Liver (tissue), 9 donors: ENCODE results near the gene MOB3B. TPM values are rescaled to one million over a fixed set of nuclear protein-coding genes. Genes with fewer than 3 reads are reported as not detected.

Experiments
- DNase-seq: peaks from one replicate; pipeline ENCODE4 v3.0.0-alpha.2; 2017; ENCODE audit warnings: low spot score
- H3K27ac ChIP-seq, 2 donors: one replicate each; pipeline ENCODE4 v1.7.0; 2013; ENCODE audit warnings: inconsistent platforms in 2 of 2, low read length in 2 of 2, control low read depth in 1 of 2, low read depth in 1 of 2, mild to moderate bottlenecking in 1 of 2
- H3K27me3 ChIP-seq, 4 donors: one replicate each; pipeline versions ENCODE4 v1.6.1 to v1.7.0; 2013; ENCODE audit warnings: low read length in 3 of 4, inconsistent platforms in 1 of 4, mild to moderate bottlenecking in 1 of 4, moderate library complexity in 1 of 4; ENCODE audit not compliant: control insufficient read depth in 4 of 4, insufficient read depth in 4 of 4
- H3K36me3 ChIP-seq, 4 donors: one replicate each; pipeline versions ENCODE4 v1.6.1 to v1.7.0; 2013; ENCODE audit warnings: low read length in 3 of 4, mild to moderate bottlenecking in 3 of 4, low read depth in 1 of 4, moderate library complexity in 1 of 4; ENCODE audit not compliant: control insufficient read depth in 4 of 4, insufficient read depth in 3 of 4
- H3K4me1 ChIP-seq, 4 donors: one replicate each; pipeline versions ENCODE4 v1.6.1 to v1.7.0; 2013; ENCODE audit warnings: low read length in 3 of 4, mild to moderate bottlenecking in 3 of 4, moderate library complexity in 1 of 4; ENCODE audit not compliant: control insufficient read depth in 4 of 4, insufficient read depth in 4 of 4
- H3K4me3 ChIP-seq, 3 donors: one replicate each; pipeline versions ENCODE4 v1.6.1 to v1.7.0; 2013; ENCODE audit warnings: low read length in 3 of 3, control low read depth in 1 of 3, low read depth in 1 of 3, mild to moderate bottlenecking in 1 of 3
- H3K9ac ChIP-seq, 2 donors: one replicate each; pipeline ENCODE4 v1.7.0; 2013; ENCODE audit warnings: low read length in 2 of 2, mild to moderate bottlenecking in 2 of 2, moderate library complexity in 2 of 2, control low read depth in 1 of 2, low read depth in 1 of 2
- H3K9me3 ChIP-seq, 4 donors: one replicate each; pipeline versions ENCODE4 v1.6.1 to v1.7.0; 2013; ENCODE audit warnings: low read length in 3 of 4; ENCODE audit not compliant: control insufficient read depth in 4 of 4
- EGR1 ChIP-seq, 2 donors: IDR thresholded peaks; 2 replicates each; pipeline ENCODE4 v1.6.1; 2016 to 2018; ENCODE audit warnings: antibody characterized with exemption in 2 of 2, low read depth in 2 of 2
- FOXA1 ChIP-seq: IDR thresholded peaks from 2 replicates; pipeline ENCODE4 v1.6.1; 2016; ENCODE audit warnings: antibody characterized with exemption
- FOXA2 ChIP-seq: IDR thresholded peaks from 2 replicates; pipeline ENCODE4 v1.6.1; 2016; ENCODE audit warnings: antibody characterized with exemption
- HNF4A ChIP-seq, 2 donors: conservative IDR thresholded peaks; 2 replicates each; pipeline ENCODE4 v1.6.1; 2016; ENCODE audit warnings: antibody characterized with exemption in 2 of 2, mild to moderate bottlenecking in 2 of 2
- HNF4G ChIP-seq: IDR thresholded peaks from 2 replicates; pipeline ENCODE4 v1.6.1; 2016; ENCODE audit warnings: antibody characterized with exemption
- JUND ChIP-seq, 2 donors: IDR thresholded peaks; 2 replicates each; pipeline ENCODE4 v1.6.1; 2016; ENCODE audit warnings: antibody characterized with exemption in 2 of 2
- NR2F2 ChIP-seq: IDR thresholded peaks from 2 replicates; pipeline ENCODE4 v1.6.1; 2016; ENCODE audit warnings: antibody characterized with exemption
- RAD21 ChIP-seq, 2 donors: IDR thresholded peaks; 2 replicates each; pipeline ENCODE4 v1.6.1; 2016; ENCODE audit warnings: antibody characterized with exemption in 2 of 2, mild to moderate bottlenecking in 2 of 2
- RXRA ChIP-seq, 2 donors: IDR thresholded peaks; 2 replicates each; pipeline ENCODE4 v1.6.1; 2017 to 2018; ENCODE audit warnings: antibody characterized with exemption in 2 of 2, mild to moderate bottlenecking in 1 of 2
- SP1 ChIP-seq: IDR thresholded peaks from 2 replicates; pipeline ENCODE4 v1.6.1; 2018; ENCODE audit warnings: antibody characterized with exemption, mild to moderate bottlenecking
- TAF1 ChIP-seq: conservative IDR thresholded peaks from 2 replicates; pipeline ENCODE4 v1.6.1; 2016; ENCODE audit warnings: antibody characterized with exemption, mild to moderate bottlenecking
- YY1 ChIP-seq: IDR thresholded peaks from 2 replicates; pipeline ENCODE4 v1.6.1; 2016; ENCODE audit warnings: antibody characterized with exemption, mild to moderate bottlenecking
- WGBS: extraction: QIAGEN DNeasy Blood & Tissue Kit; methylation state at CpG from one replicate; pipeline ENCODE4 v1.1.7; 2013; 5-methylcytosine and 5-hydroxymethylcytosine counted together
- polyA plus RNA-seq, 2 donors: library from polyadenylated mRNA; stranded (reverse) in 1 of 2; unstranded in 1 of 2; fragments of 200-250 nt in 1 of 2; fragments of >200 nt in 1 of 2; fragmentation: Nextera tagmentation in 1 of 2; extraction: Ambion mirVana in 1 of 2; gene quantifications; one replicate each; pipeline versions ENCODE4 v1.2.1 to v1.2.3, GENCODE V29; 2013 to 2015
- total RNA-seq, 2 donors: library from RNA; depleted of rRNA; stranded (reverse); fragments of >200 nt; gene quantifications; one replicate each; pipeline ENCODE4 v1.2.3, GENCODE V29; 2014
- TF ChIP-seq, protein P1 (sequence below): IDR thresholded peaks from 2 replicates; pipeline ENCODE4 v1.6.1; 2016; ENCODE audit warnings: antibody characterized with exemption
- TF ChIP-seq, protein P2 (sequence below): fragments of 150-350 bp; IDR thresholded peaks from 2 replicates; pipeline ENCODE4 v1.5.1; 2017; ENCODE audit warnings: improper control_type of control experiment, low read depth, low read length; ENCODE audit not compliant: missing input control
- TF ChIP-seq, protein P3 (sequence below): IDR thresholded peaks from 2 replicates; pipeline ENCODE4 v1.6.1; 2016; ENCODE audit warnings: antibody characterized with exemption
- TF ChIP-seq, protein P4 (sequence below): IDR thresholded peaks from 2 replicates; pipeline ENCODE4 v1.6.1; 2016; ENCODE audit warnings: antibody characterized with exemption, mild to moderate bottlenecking
- donor health status: healthy.
- donor health status: healthy.
- donor health status: healthy.
- donor health status: healthy.
- donor health status: healthy.

The MOB3B gene
- total and polyA plus RNA-seq, 4 donors = 0.36 to 1.1 (median 0.76) TPM

DNA sequence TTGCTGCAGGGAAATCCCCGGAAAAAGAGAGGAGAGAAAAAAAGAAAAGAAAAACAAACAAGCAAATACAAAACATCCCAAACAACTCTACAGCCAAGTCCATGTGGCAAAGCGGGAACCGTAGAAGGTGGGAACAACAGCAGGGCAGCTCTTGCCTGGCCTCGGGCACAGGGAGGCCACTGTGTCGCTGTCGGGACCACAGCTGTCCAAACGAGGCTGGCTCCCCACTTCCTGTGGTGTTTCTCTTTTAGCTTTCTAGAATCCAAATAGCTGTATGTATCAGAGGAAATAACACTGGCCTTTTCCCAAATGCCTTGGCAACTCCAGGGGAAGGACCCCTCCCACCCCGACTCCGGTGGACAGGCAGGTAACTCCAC is 191.1 kb downstream of the MOB3B start:
- Histone ChIP-seq H3K4me1 (peaks cover 0 to 5% (median 0%) of the 10 kb centered on the region in 4 donors), H3K9me3 (no peaks in the 10 kb centered on the region), H3K27me3 (no peaks in the 10 kb centered on the region), H3K36me3 (no peaks in the 10 kb centered on the region), H3K4me3 (no peak overlapping the region), H3K27ac (no peak overlapping the region), H3K9ac (no peak overlapping the region)
- TF ChIP-seq JUND (IDR thresholded peaks at IDR 0.05) (no peak), HNF4G (no peak), EGR1 (IDR thresholded peaks at IDR 0.05; ENCODE audit: low read depth in 2 of 2) (no peak), YY1 (no peak), FOXA2 (no peak), NR2F2 (no peak), FOXA1 (no peak), SP1 (no peak), RXRA (IDR thresholded peaks at IDR 0.05) (no peak), RAD21 (IDR thresholded peaks at IDR 0.05) (no peak), TAF1 (no peak), HNF4A (conservative IDR thresholded peaks at IDR 0.05) (no peak)
- TF ChIP-seq, protein P1, sequence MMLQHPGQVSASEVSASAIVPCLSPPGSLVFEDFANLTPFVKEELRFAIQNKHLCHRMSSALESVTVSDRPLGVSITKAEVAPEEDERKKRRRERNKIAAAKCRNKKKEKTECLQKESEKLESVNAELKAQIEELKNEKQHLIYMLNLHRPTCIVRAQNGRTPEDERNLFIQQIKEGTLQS = no peak
- TF ChIP-seq, protein P2, sequence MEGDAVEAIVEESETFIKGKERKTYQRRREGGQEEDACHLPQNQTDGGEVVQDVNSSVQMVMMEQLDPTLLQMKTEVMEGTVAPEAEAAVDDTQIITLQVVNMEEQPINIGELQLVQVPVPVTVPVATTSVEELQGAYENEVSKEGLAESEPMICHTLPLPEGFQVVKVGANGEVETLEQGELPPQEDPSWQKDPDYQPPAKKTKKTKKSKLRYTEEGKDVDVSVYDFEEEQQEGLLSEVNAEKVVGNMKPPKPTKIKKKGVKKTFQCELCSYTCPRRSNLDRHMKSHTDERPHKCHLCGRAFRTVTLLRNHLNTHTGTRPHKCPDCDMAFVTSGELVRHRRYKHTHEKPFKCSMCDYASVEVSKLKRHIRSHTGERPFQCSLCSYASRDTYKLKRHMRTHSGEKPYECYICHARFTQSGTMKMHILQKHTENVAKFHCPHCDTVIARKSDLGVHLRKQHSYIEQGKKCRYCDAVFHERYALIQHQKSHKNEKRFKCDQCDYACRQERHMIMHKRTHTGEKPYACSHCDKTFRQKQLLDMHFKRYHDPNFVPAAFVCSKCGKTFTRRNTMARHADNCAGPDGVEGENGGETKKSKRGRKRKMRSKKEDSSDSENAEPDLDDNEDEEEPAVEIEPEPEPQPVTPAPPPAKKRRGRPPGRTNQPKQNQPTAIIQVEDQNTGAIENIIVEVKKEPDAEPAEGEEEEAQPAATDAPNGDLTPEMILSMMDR = no peak
- TF ChIP-seq, protein P3, sequence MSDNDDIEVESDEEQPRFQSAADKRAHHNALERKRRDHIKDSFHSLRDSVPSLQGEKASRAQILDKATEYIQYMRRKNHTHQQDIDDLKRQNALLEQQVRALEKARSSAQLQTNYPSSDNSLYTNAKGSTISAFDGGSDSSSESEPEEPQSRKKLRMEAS = no peak
- DNase-seq = no peak
- WGBS = 67% methylated on average over 9 of the region's 9 CpGs

DNA sequence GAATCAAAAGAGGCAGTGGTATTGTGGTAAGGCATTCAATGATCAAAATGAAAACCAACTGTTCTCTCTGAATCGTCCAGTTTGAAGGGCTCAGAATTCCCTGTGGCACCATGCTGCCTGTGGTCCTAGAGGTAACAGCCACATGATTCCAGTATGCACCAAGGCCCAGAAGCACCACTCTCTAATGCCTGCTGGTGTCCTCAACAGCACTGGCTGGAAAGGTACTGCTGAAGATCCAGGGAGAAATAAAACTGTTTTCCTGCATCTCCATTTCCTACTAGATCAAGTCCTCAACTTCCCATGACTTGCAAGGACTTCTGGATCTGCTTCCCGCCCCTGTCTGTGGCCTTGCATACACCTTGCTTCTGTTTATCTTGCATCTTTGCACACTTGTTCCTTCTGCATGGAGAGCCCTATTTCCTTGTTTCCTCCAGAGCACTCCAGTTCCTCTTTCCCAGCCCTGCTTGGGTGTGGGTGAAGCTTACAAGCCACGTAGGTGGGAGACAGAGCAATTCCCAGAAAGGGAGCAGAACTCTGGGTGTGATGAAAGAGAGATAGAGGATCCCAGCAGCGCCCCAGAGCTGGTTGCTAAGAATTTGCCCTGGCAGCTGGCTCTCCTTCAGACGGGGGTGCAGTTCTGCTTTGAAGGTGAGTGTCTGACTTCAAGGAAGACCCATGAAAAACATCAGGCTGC is 191.6 kb downstream of the MOB3B start:
- Histone ChIP-seq H3K27me3 (no peaks in the 10 kb centered on the region), H3K4me3 (no peak overlapping the region), H3K9me3 (no peaks in the 10 kb centered on the region), H3K9ac (no peak overlapping the region), H3K36me3 (no peaks in the 10 kb centered on the region), H3K27ac (no peak overlapping the region), H3K4me1 (peaks cover 0 to 5% (median 0%) of the 10 kb centered on the region in 4 donors)
- WGBS = 74% methylated on average over 5 of the region's 5 CpGs
- TF ChIP-seq, protein P4, sequence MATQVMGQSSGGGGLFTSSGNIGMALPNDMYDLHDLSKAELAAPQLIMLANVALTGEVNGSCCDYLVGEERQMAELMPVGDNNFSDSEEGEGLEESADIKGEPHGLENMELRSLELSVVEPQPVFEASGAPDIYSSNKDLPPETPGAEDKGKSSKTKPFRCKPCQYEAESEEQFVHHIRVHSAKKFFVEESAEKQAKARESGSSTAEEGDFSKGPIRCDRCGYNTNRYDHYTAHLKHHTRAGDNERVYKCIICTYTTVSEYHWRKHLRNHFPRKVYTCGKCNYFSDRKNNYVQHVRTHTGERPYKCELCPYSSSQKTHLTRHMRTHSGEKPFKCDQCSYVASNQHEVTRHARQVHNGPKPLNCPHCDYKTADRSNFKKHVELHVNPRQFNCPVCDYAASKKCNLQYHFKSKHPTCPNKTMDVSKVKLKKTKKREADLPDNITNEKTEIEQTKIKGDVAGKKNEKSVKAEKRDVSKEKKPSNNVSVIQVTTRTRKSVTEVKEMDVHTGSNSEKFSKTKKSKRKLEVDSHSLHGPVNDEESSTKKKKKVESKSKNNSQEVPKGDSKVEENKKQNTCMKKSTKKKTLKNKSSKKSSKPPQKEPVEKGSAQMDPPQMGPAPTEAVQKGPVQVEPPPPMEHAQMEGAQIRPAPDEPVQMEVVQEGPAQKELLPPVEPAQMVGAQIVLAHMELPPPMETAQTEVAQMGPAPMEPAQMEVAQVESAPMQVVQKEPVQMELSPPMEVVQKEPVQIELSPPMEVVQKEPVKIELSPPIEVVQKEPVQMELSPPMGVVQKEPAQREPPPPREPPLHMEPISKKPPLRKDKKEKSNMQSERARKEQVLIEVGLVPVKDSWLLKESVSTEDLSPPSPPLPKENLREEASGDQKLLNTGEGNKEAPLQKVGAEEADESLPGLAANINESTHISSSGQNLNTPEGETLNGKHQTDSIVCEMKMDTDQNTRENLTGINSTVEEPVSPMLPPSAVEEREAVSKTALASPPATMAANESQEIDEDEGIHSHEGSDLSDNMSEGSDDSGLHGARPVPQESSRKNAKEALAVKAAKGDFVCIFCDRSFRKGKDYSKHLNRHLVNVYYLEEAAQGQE = no peak
- TF ChIP-seq FOXA2 (no peak), RAD21 (IDR thresholded peaks at IDR 0.05) (peak in 1 of 2 donors; percentile 48)
- TF ChIP-seq, protein P2 = peak; percentile 8
- DNase-seq = no peak
